ENCODE measurements around the gene DOCK3. TPM values are rescaled to one million over a fixed set of nuclear protein-coding genes. Genes with fewer than 3 reads are reported as not detected.

DOCK3 gene
- total and polyA plus RNA-seq, 10 of the 15 experiments (the other 5 are each of a cell fraction or from before 2014, with no cell fraction given): 0.02 to 0.52 (median 0.04) TPM; not detected in 5

- Histone ChIP-seq H3K9ac (ENCODE audit: control insufficient read depth, insufficient read depth, low read length) (no peak overlapping the region), H3K4me2 (ENCODE audit: control insufficient read depth, insufficient read depth) (no peak overlapping the region), H3K79me2 (ENCODE audit: control insufficient read depth, insufficient read depth, low read length) (no peaks in the 10 kb centered on the region), H3K36me3 (ENCODE audit: control insufficient read depth in 2 of 2, insufficient read depth in 2 of 2, low read length in 1 of 2) (no peaks in the 10 kb centered on the region), H3K4me3 (no peak overlapping the region), H3K27me3 (replicated peaks in 1 of 2; ENCODE audit: control insufficient read depth in 2 of 2, insufficient read depth in 2 of 2, low read length in 1 of 2) (no peaks in the 10 kb centered on the region), H3K27ac (ENCODE audit: control insufficient read depth, insufficient read depth) (no peak overlapping the region), H3K4me1 (ENCODE audit: control insufficient read depth, insufficient read depth, low read length) (no peaks in the 10 kb centered on the region), H3K9me3 (replicated peaks; ENCODE audit: control insufficient read depth, insufficient read depth, low read length) (no peaks in the 10 kb centered on the region), H2AFZ (ENCODE audit: control insufficient read depth, low read depth, low read length) (no peak overlapping the region), H4K20me1 (ENCODE audit: control insufficient read depth, insufficient read depth) (no peaks in the 10 kb centered on the region)
- FAIRE-seq: no peak
- intact Hi-C loops (cut with micrococcal nuclease; ENCODE audit: unreplicated experiment) (no loop called here), in situ Hi-C loops (cut with MboI) (no loop called here)
- SMC1A ChIA-PET (ENCODE audit: uncharacterized antibody, unreplicated experiment): no interaction called here
- WGBS (ENCODE audit: insufficient coverage, insufficient replicate concordance, low lambda C conversion rate, missing lambda C conversion rate): 6% methylated on average over 6 of the region's 6 CpGs
- CTCF ChIA-PET: no interaction called here
- BruUV-seq (replicated peaks): no TSS peak
- POLR2A ChIA-PET: no interaction called here
- RAD21 ChIA-PET (ENCODE audit: unreplicated experiment): no interaction called here
- ATAC-seq: no peak
- TF ChIP-seq BACH1 (IDR thresholded peaks at IDR 0.05; ENCODE audit: borderline replicate concordance): no peak
- TF ChIP-seq FOXK2 (IDR thresholded peaks at IDR 0.05): no peak
- no peak for TF ChIP-seq KDM1A (IDR thresholded peaks at IDR 0.05; ENCODE audit: borderline replicate concordance)
- no peak for TF ChIP-seq SPI1 (IDR thresholded peaks at IDR 0.05; ENCODE audit: borderline replicate concordance, insufficient read depth, low read depth, low read length)
- no peak for TF ChIP-seq PML (IDR thresholded peaks at IDR 0.05; ENCODE audit: low read length)
- TF ChIP-seq CBX5 (IDR thresholded peaks at IDR 0.05; ENCODE audit: low read depth): no peak
- no peak for TF ChIP-seq STAT1 (conservative IDR thresholded peaks at IDR 0.05)
- TF ChIP-seq NFYB (IDR thresholded peaks at IDR 0.05; ENCODE audit: insufficient read depth, low read depth, low read length): no peak
- no peak for TF ChIP-seq ZBTB11 (CRISPR knock-in tag; IDR thresholded peaks at IDR 0.05)
- TF ChIP-seq GABPA (IDR thresholded peaks at IDR 0.05; ENCODE audit: low read depth): no peak
- no peak for TF ChIP-seq SKIL (IDR thresholded peaks at IDR 0.05; ENCODE audit: low read depth, poor library complexity, severe bottlenecking)
- no peak for TF ChIP-seq ZZZ3 (IDR thresholded peaks at IDR 0.05; ENCODE audit: control insufficient read depth, insufficient read length, low read depth)
- TF ChIP-seq CREB1 (IDR thresholded peaks at IDR 0.05; ENCODE audit: low read depth): no peak
- TF ChIP-seq SMAD5 (IDR thresholded peaks at IDR 0.05; ENCODE audit: low read depth): no peak
- TF ChIP-seq SP1 (IDR thresholded peaks at IDR 0.05; ENCODE audit: low read depth, low read length): no peak
- no peak for TF ChIP-seq SREBF1 (IDR thresholded peaks at IDR 0.05; ENCODE audit: low read length)
- TF ChIP-seq SMC3 (IDR thresholded peaks at IDR 0.05; ENCODE audit: borderline replicate concordance, low read length): no peak
- TF ChIP-seq SMAD1 (IDR thresholded peaks at IDR 0.05; ENCODE audit: low read depth, partially characterized antibody): no peak
- DNase-seq (ENCODE audit: low read depth, low spot score): no peak
These were observed 63.3 kb downstream of the DOCK3 start for GRCh38 chr3:50737906-50738598.
